HG03039 (cell line): ENCODE measurements around the gene IMPA2.

Experiments
- ATAC-seq: cut with Tn5 transposase; IDR thresholded peaks from one replicate; pipeline ENCODE4 v1.9.1; 2021; ENCODE audit warnings: mild to moderate bottlenecking, moderate library complexity; ENCODE audit not compliant: unreplicated experiment

The IMPA2 gene

GRCh38 chr18:12006488-12006840 lies 25.2 kb downstream of the IMPA2 start:
- no peak for ATAC-seq

- no peak for ATAC-seq
These were observed 25.8 kb downstream of the IMPA2 start for GRCh38 chr18:12007063-12007462.

- no peak for ATAC-seq
These were observed 27.0 kb downstream of the IMPA2 start for GRCh38 chr18:12008181-12008767.

GRCh38 chr18:12008842-12009580 lies 27.7 kb downstream of the IMPA2 start:
- no peak for ATAC-seq

GRCh38 chr18:12009581-12010140 lies 28.4 kb downstream of the IMPA2 start:
- ATAC-seq: no peak

GRCh38 chr18:12010187-12010802 lies 29.0 kb downstream of the IMPA2 start:
- ATAC-seq: no peak

- ATAC-seq: no peak
These were observed 30.1 kb downstream of the IMPA2 start for GRCh38 chr18:12011199-12011956.

GRCh38 chr18:12011957-12012549 lies 30.7 kb downstream of the IMPA2 start:
- ATAC-seq: no peak

GRCh38 chr18:12012697-12013096 lies 31.4 kb downstream of the IMPA2 start:
- ATAC-seq: no peak

- no peak for ATAC-seq
These were observed 32.0 kb downstream of the IMPA2 start for GRCh38 chr18:12013186-12013916.

- ATAC-seq: no peak
These were observed 32.8 kb downstream of the IMPA2 start for GRCh38 chr18:12014086-12014485.

GRCh38 chr18:12014521-12015415 lies 33.5 kb downstream of the IMPA2 start:
- ATAC-seq: no peak

- no peak for ATAC-seq
These were observed 34.2 kb downstream of the IMPA2 start for GRCh38 chr18:12015416-12016062.

GRCh38 chr18:12017081-12017480 lies 35.8 kb downstream of the IMPA2 start:
- ATAC-seq: no peak

- no peak for ATAC-seq
These were observed 37.6 kb downstream of the IMPA2 start for GRCh38 chr18:12018861-12019260.

- ATAC-seq: no peak
These were observed 39.8 kb downstream of the IMPA2 start for GRCh38 chr18:12021077-12021476.

- ATAC-seq: no peak
These were observed 40.3 kb downstream of the IMPA2 start for GRCh38 chr18:12021596-12021995.

- no peak for ATAC-seq
These were observed 42.1 kb downstream of the IMPA2 start for GRCh38 chr18:12023375-12023774.

- no peak for ATAC-seq
These were observed 45.3 kb downstream of the IMPA2 start for GRCh38 chr18:12026562-12026961.
